Stimulated activated naive CD8-positive, alpha-beta T cell treated with anti-CD3 and anti-CD28 coated beads, Interleukin-15, Interleukin-2, amounts not matched to agents 100 ng/mL and 50 ng/mL, for 24 hours (primary cell): ENCODE measurements around the gene PIK3C2B.
"Not testable (repeated sequence)": the region's sequence is repeated elsewhere in the genome, so short reads cannot be mapped to it uniquely, and the experiment has no call there.

ENCODE experiments used
- H3K27ac Mint-ChIP-seq: one replicate; pipeline ENCODE4 v1.8.0; 2021; ENCODE audit warnings: mild to moderate bottlenecking, mixed read lengths
- H3K27me3 Mint-ChIP-seq: one replicate; pipeline ENCODE4 v1.8.0; 2021; ENCODE audit warnings: mixed read lengths
- H3K36me3 Mint-ChIP-seq: one replicate; pipeline ENCODE4 v1.8.0; 2021; ENCODE audit warnings: low read depth, mixed read lengths
- H3K4me1 Mint-ChIP-seq: one replicate; pipeline ENCODE4 v1.8.0; 2021; ENCODE audit warnings: low read depth, mixed read lengths
- H3K4me3 Mint-ChIP-seq: one replicate; pipeline ENCODE4 v1.8.0; 2021; ENCODE audit warnings: mild to moderate bottlenecking, mixed read lengths
- H3K9me3 Mint-ChIP-seq: one replicate; pipeline ENCODE4 v1.8.0; 2021; ENCODE audit warnings: mixed read lengths

Gene PIK3C2B

GRCh38 chr1:204499511-204500468, 5.2 kb upstream of the PIK3C2B start:
- no peaks in the 10 kb centered on the region for H3K36me3 Mint-ChIP-seq
- no peaks in the 10 kb centered on the region for H3K27me3 Mint-ChIP-seq
- H3K4me3 Mint-ChIP-seq: no peak overlapping the region
- H3K27ac Mint-ChIP-seq: no peak overlapping the region
- H3K4me1 Mint-ChIP-seq: peaks cover 40% of the 10 kb centered on the region
- no peaks in the 10 kb centered on the region for H3K9me3 Mint-ChIP-seq

- H3K27me3 Mint-ChIP-seq: no peaks in the 10 kb centered on the region
- H3K36me3 Mint-ChIP-seq: no peaks in the 10 kb centered on the region
- no peaks in the 10 kb centered on the region for H3K9me3 Mint-ChIP-seq
- no peak overlapping the region for H3K4me3 Mint-ChIP-seq
- H3K27ac Mint-ChIP-seq: no peak overlapping the region
- H3K4me1 Mint-ChIP-seq: peaks cover 40% of the 10 kb centered on the region
These were observed 4.4 kb upstream of the PIK3C2B start for GRCh38 chr1:204498981-204499380.

- H3K36me3 Mint-ChIP-seq: no peaks in the 10 kb centered on the region
- peak overlapping the region; percentile 90 for H3K4me3 Mint-ChIP-seq
- H3K27me3 Mint-ChIP-seq: no peaks in the 10 kb centered on the region
- H3K4me1 Mint-ChIP-seq: peaks cover 57% of the 10 kb centered on the region
- H3K27ac Mint-ChIP-seq: peak overlapping the region; percentile 94
- no peaks in the 10 kb centered on the region for H3K9me3 Mint-ChIP-seq
These were observed 1.2 kb upstream of the PIK3C2B start for GRCh38 chr1:204495777-204496176.

- H3K4me1 Mint-ChIP-seq: peaks cover 63% of the 10 kb centered on the region
- H3K27me3 Mint-ChIP-seq: no peaks in the 10 kb centered on the region
- H3K36me3 Mint-ChIP-seq: no peaks in the 10 kb centered on the region
- peak overlapping the region; percentile 90 for H3K4me3 Mint-ChIP-seq
- H3K27ac Mint-ChIP-seq: peak overlapping the region; percentile 94
- no peaks in the 10 kb centered on the region for H3K9me3 Mint-ChIP-seq
These were observed 611 bp upstream of the PIK3C2B start for GRCh38 chr1:204495078-204495753.

- Mint-ChIP-seq H3K27me3 (no peaks in the 10 kb centered on the region), H3K36me3 (no peaks in the 10 kb centered on the region), H3K27ac (peak overlapping the region; percentile 81), H3K4me3 (peak overlapping the region; percentile 90), H3K4me1 (peaks cover 60% of the 10 kb centered on the region), H3K9me3 (no peaks in the 10 kb centered on the region)
These were observed 673 bp downstream of the PIK3C2B start for GRCh38 chr1:204493984-204494280.

GRCh38 chr1:204493145-204493983, 1.2 kb downstream of the PIK3C2B start:
- H3K9me3 Mint-ChIP-seq: no peaks in the 10 kb centered on the region

GRCh38 chr1:204491655-204492054, 3.0 kb downstream of the PIK3C2B start:
- H3K9me3 Mint-ChIP-seq: no peaks in the 10 kb centered on the region
- H3K27ac Mint-ChIP-seq: peak overlapping the region; percentile 41
- no peaks in the 10 kb centered on the region for H3K27me3 Mint-ChIP-seq
- H3K4me3 Mint-ChIP-seq: peak overlapping the region; percentile 56
- peaks cover 7% of the 10 kb centered on the region for H3K36me3 Mint-ChIP-seq
- H3K4me1 Mint-ChIP-seq: peaks cover 60% of the 10 kb centered on the region

More at GRCh38 chr1:204493145-204493983, 1.2 kb downstream of the PIK3C2B start:
- H3K27me3 Mint-ChIP-seq: no peaks in the 10 kb centered on the region
- peak overlapping the region; percentile 90 for H3K4me3 Mint-ChIP-seq
- H3K36me3 Mint-ChIP-seq: peaks cover 4% of the 10 kb centered on the region
- peak overlapping the region; percentile 81 for H3K27ac Mint-ChIP-seq
- peaks cover 60% of the 10 kb centered on the region for H3K4me1 Mint-ChIP-seq

GRCh38 chr1:204487256-204487615, 7.4 kb downstream of the PIK3C2B start:
- Mint-ChIP-seq H3K9me3 (no peaks in the 10 kb centered on the region), H3K36me3 (peaks cover 7% of the 10 kb centered on the region), H3K27ac (no peak overlapping the region), H3K4me3 (no peak overlapping the region), H3K4me1 (peaks cover 36% of the 10 kb centered on the region), H3K27me3 (no peaks in the 10 kb centered on the region)

GRCh38 chr1:204486513-204487255, 7.9 kb downstream of the PIK3C2B start:
- H3K9me3 Mint-ChIP-seq, H3K4me3 Mint-ChIP-seq, H3K27ac Mint-ChIP-seq, H3K27me3 Mint-ChIP-seq, H3K36me3 Mint-ChIP-seq: not testable (repeated sequence)
- H3K4me1 Mint-ChIP-seq: peaks cover 31% of the 10 kb centered on the region

- Mint-ChIP-seq H3K27ac (no peak overlapping the region), H3K36me3 (peaks cover 6% of the 10 kb centered on the region), H3K27me3 (no peaks in the 10 kb centered on the region), H3K4me3 (no peak overlapping the region), H3K9me3 (no peaks in the 10 kb centered on the region), H3K4me1 (peaks cover 45% of the 10 kb centered on the region)
These were observed 10.8 kb downstream of the PIK3C2B start for GRCh38 chr1:204483791-204484190.

- H3K27ac Mint-ChIP-seq: peak overlapping the region; percentile 38
- H3K36me3 Mint-ChIP-seq: no peaks in the 10 kb centered on the region
- no peaks in the 10 kb centered on the region for H3K27me3 Mint-ChIP-seq
- no peaks in the 10 kb centered on the region for H3K9me3 Mint-ChIP-seq
- peaks cover 64% of the 10 kb centered on the region for H3K4me1 Mint-ChIP-seq
- H3K4me3 Mint-ChIP-seq: peak overlapping the region; percentile 21
These were observed 14.1 kb downstream of the PIK3C2B start for GRCh38 chr1:204480515-204480914.

GRCh38 chr1:204479387-204480136, 15.0 kb downstream of the PIK3C2B start:
- Mint-ChIP-seq H3K36me3 (no peaks in the 10 kb centered on the region), H3K27me3 (no peaks in the 10 kb centered on the region), H3K4me1 (peaks cover 71% of the 10 kb centered on the region), H3K27ac (no peak overlapping the region), H3K9me3 (no peaks in the 10 kb centered on the region), H3K4me3 (no peak overlapping the region)

GRCh38 chr1:204478921-204479320, 15.7 kb downstream of the PIK3C2B start:
- no peak overlapping the region for H3K4me3 Mint-ChIP-seq
- no peaks in the 10 kb centered on the region for H3K27me3 Mint-ChIP-seq
- peaks cover 70% of the 10 kb centered on the region for H3K4me1 Mint-ChIP-seq
- H3K36me3 Mint-ChIP-seq: no peaks in the 10 kb centered on the region
- no peaks in the 10 kb centered on the region for H3K9me3 Mint-ChIP-seq
- H3K27ac Mint-ChIP-seq: peak overlapping the region; percentile 17
